CD4-positive, CD25-positive, alpha-beta regulatory T cell (primary cell): ENCODE measurements around the gene NR1H4. TPM values are rescaled to one million over a fixed set of nuclear protein-coding genes. Genes with fewer than 3 reads are reported as not detected.

ENCODE experiments used
- ATAC-seq, 2 donors: fragments of 150-1000 bp; cut with Tn5 transposase; one replicate each; pipeline ENCODE4 v1.10.0; 2021; ENCODE audit warnings: low read depth in 2 of 2, moderate number of reproducible peaks in 2 of 2, moderate library complexity in 1 of 2
- DNase-seq, 3 donors: peaks; one replicate each; pipeline versions ENCODE4 v3.0.0 to v3.0.0-alpha.2; 2012 to 2022; ENCODE audit warnings: mixed read lengths in 1 of 3
- H3K27ac ChIP-seq: one replicate; pipeline ENCODE4 v1.7.0; 2013; ENCODE audit warnings: mild to moderate bottlenecking, low read length; ENCODE audit not compliant: insufficient read depth, poor library complexity, severe bottlenecking
- H3K27me3 ChIP-seq: one replicate; pipeline ENCODE4 v1.7.0; 2013; ENCODE audit warnings: low read length; ENCODE audit not compliant: control insufficient read depth, insufficient read depth
- H3K36me3 ChIP-seq: one replicate; pipeline ENCODE4 v1.7.0; 2013; ENCODE audit warnings: mild to moderate bottlenecking, low read length, moderate library complexity; ENCODE audit not compliant: control insufficient read depth, insufficient read depth
- H3K4me1 ChIP-seq: 2 replicates; pipeline ENCODE4 v1.7.0; 2013; ENCODE audit warnings: mild to moderate bottlenecking, low read length; ENCODE audit not compliant: insufficient read depth, control insufficient read depth, poor library complexity, severe bottlenecking
- H3K4me3 ChIP-seq: one replicate; pipeline ENCODE4 v1.7.0; 2013; ENCODE audit warnings: low read depth, mild to moderate bottlenecking, low read length, moderate library complexity
- H3K9me3 ChIP-seq, 2 experiments: 1 replicate in 1 of 2; 2 replicates in 1 of 2; pipeline ENCODE4 v1.7.0; 2013; ENCODE audit warnings: low read length in 2 of 2, mild to moderate bottlenecking in 1 of 2, moderate library complexity in 1 of 2; ENCODE audit not compliant: control insufficient read depth in 2 of 2
- H3K27ac Mint-ChIP-seq, 3 donors: one replicate each; pipeline ENCODE4 v1.8.0; 2020 to 2022; ENCODE audit warnings: mild to moderate bottlenecking in 3 of 3, mixed read lengths in 3 of 3, moderate library complexity in 2 of 3
- H3K27me3 Mint-ChIP-seq: one replicate; pipeline ENCODE4 v1.8.0; 2022; ENCODE audit warnings: mild to moderate bottlenecking, mixed read lengths
- H3K36me3 Mint-ChIP-seq: one replicate; pipeline ENCODE4 v1.8.0; 2020; ENCODE audit warnings: mixed read lengths
- H3K4me1 Mint-ChIP-seq, 4 donors: one replicate each; pipeline ENCODE4 v1.8.0; 2020 to 2022; ENCODE audit warnings: mixed read lengths in 4 of 4, mild to moderate bottlenecking in 1 of 4
- H3K4me3 Mint-ChIP-seq, 4 donors: one replicate each; pipeline ENCODE4 v1.8.0; 2020 to 2022; ENCODE audit warnings: mild to moderate bottlenecking in 4 of 4, mixed read lengths in 4 of 4, moderate library complexity in 3 of 4
- H3K9me3 Mint-ChIP-seq, 7 donors: one replicate each; pipeline ENCODE4 v1.8.0; 2020 to 2022; ENCODE audit warnings: mixed read lengths in 7 of 7, mild to moderate bottlenecking in 3 of 7, moderate library complexity in 2 of 7
- polyA plus RNA-seq, 4 donors: library from polyadenylated mRNA; unstranded; fragments of 300-500 nt; fragmentation: Illumina TruSeq; gene quantifications; one replicate each; pipeline ENCODE4 v1.2.3, GENCODE V29; 2021
- total RNA-seq: library from RNA; stranded (reverse); gene quantifications from one replicate; pipeline ENCODE4 v1.2.3, GENCODE V29; 2022

The NR1H4 gene
- total and polyA plus RNA-seq, 5 donors from 2014 or later, result not detected

- Histone ChIP-seq H3K27me3 (no peaks in the 10 kb centered on the region), H3K36me3 (no peaks in the 10 kb centered on the region), H3K4me3 (no peak overlapping the region), H3K4me1 (no peaks in the 10 kb centered on the region), H3K27ac (no peak overlapping the region), H3K9me3 (no peaks in the 10 kb centered on the region)
- no peaks in the 10 kb centered on the region for H3K27me3 Mint-ChIP-seq
- H3K4me1 Mint-ChIP-seq, result no peaks in the 10 kb centered on the region
- ATAC-seq (no peak), DNase-seq (no peak)
- H3K36me3 Mint-ChIP-seq, result no peaks in the 10 kb centered on the region
- H3K27ac Mint-ChIP-seq, result no peak overlapping the region
- no peak overlapping the region for H3K4me3 Mint-ChIP-seq
- peaks cover 0 to 3% (median 0%) of the 10 kb centered on the region in 7 donors for H3K9me3 Mint-ChIP-seq
Measured at GRCh38 chr12:100455896-100456295, 17.8 kb upstream of the NR1H4 start.

GRCh38 chr12:100458191-100458590, 15.5 kb upstream of the NR1H4 start:
- DNase-seq (no peak), ATAC-seq (no peak)
- Mint-ChIP-seq H3K4me1 (no peaks in the 10 kb centered on the region), H3K4me3 (no peak overlapping the region), H3K27ac (no peak overlapping the region), H3K36me3 (no peaks in the 10 kb centered on the region), H3K9me3 (peaks cover 0 to 3% (median 0%) of the 10 kb centered on the region in 7 donors), H3K27me3 (no peaks in the 10 kb centered on the region)
- H3K9me3 ChIP-seq, result no peaks in the 10 kb centered on the region
- no peaks in the 10 kb centered on the region for H3K27me3 ChIP-seq
- H3K36me3 ChIP-seq, result no peaks in the 10 kb centered on the region
- no peaks in the 10 kb centered on the region for H3K4me1 ChIP-seq
- H3K4me3 ChIP-seq, result no peak overlapping the region
- no peak overlapping the region for H3K27ac ChIP-seq

DNA sequence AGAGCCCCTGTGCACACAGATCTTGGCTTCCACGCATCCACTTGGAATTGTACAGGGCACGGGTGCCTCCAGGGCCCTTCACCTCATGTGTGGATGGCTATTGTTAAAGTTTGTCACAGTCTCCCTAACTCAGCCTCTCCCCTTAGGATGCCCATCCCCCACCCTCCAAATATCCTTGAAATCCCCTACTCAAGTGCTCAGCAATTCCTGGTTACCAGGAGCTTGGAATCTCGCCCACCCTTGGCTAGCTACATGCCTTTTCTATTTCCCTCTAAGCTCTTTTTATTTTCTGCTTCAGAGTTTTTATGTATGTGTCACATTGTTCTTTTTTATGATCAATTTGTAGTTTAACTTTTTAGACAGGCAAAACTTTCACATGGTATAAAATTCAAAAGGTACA, 13.0 kb upstream of the NR1H4 start:
- Mint-ChIP-seq H3K4me1 (no peaks in the 10 kb centered on the region), H3K27ac (no peak overlapping the region), H3K9me3 (peaks cover 0 to 3% (median 0%) of the 10 kb centered on the region in 7 donors), H3K36me3 (no peaks in the 10 kb centered on the region), H3K27me3 (no peaks in the 10 kb centered on the region), H3K4me3 (no peak overlapping the region)
- Histone ChIP-seq H3K4me1 (no peaks in the 10 kb centered on the region), H3K36me3 (no peaks in the 10 kb centered on the region), H3K9me3 (no peaks in the 10 kb centered on the region), H3K27me3 (no peaks in the 10 kb centered on the region), H3K4me3 (no peak overlapping the region), H3K27ac (no peak overlapping the region)
- ATAC-seq, result no peak
- no peak for DNase-seq

DNA sequence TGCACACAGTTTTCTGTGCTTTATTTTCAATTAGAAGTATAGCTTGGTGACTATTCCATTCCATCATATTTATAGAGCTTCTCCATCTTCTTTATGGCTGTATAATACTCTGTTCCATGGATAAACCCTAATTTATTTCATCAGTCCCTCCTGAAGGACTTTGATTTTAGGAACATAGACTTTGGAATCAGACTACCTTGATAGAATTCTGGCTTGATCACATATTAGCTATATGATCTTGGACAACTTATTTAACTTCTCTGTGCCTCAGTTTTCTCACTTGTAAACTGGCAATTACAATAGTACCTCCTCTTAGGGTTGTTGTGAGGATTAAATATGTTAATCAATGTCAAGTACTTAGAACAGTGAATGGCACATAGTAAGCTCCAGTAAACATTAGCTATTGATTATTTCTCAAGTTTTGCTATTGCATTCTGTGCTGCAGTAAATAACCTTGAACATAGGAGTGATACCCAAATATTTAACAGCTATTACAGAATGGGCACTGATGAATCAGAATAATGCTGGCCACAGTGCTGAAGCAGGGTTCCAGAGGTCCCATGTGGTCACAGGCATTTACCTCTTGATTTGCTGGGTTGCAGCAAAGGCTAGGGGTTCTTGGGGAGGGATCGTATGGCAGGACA, 12.2 kb upstream of the NR1H4 start:
- ATAC-seq (no peak), DNase-seq (no peak)
- Histone ChIP-seq H3K27me3 (no peaks in the 10 kb centered on the region), H3K27ac (no peak overlapping the region), H3K4me1 (no peaks in the 10 kb centered on the region), H3K36me3 (no peaks in the 10 kb centered on the region), H3K9me3 (no peaks in the 10 kb centered on the region), H3K4me3 (no peak overlapping the region)
- no peak overlapping the region for H3K4me3 Mint-ChIP-seq
- H3K36me3 Mint-ChIP-seq, result no peaks in the 10 kb centered on the region
- no peaks in the 10 kb centered on the region for H3K4me1 Mint-ChIP-seq
- H3K27me3 Mint-ChIP-seq, result no peaks in the 10 kb centered on the region
- no peak overlapping the region for H3K27ac Mint-ChIP-seq
- peaks cover 0 to 3% (median 0%) of the 10 kb centered on the region in 7 donors for H3K9me3 Mint-ChIP-seq

DNA sequence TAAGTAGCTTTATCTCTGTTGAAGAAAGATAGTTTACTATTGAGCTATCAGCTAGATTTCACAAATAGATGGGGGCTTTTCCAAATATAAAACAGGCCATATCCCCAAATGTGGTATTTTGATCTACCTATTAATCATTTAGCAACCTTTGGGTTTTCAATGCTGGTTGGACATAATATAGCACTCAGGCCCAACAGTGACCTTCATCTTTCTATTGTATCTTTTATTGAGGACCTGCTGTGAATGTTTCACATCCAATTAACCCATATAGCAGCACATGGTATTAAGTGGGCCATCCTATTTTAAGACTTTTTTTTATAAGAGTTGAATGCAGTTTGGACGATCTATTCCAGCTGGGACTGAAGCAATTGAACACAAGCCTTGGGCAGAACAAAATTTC, 10.0 kb upstream of the NR1H4 start:
- Histone ChIP-seq H3K9me3 (no peaks in the 10 kb centered on the region), H3K36me3 (no peaks in the 10 kb centered on the region), H3K27me3 (no peaks in the 10 kb centered on the region), H3K4me3 (no peak overlapping the region), H3K4me1 (no peaks in the 10 kb centered on the region), H3K27ac (no peak overlapping the region)
- H3K27me3 Mint-ChIP-seq, result no peaks in the 10 kb centered on the region
- H3K36me3 Mint-ChIP-seq, result no peaks in the 10 kb centered on the region
- no peak overlapping the region for H3K4me3 Mint-ChIP-seq
- H3K27ac Mint-ChIP-seq, result no peak overlapping the region
- peaks cover 0 to 3% (median 0%) of the 10 kb centered on the region in 7 donors for H3K9me3 Mint-ChIP-seq
- DNase-seq (no peak), ATAC-seq (no peak)
- H3K4me1 Mint-ChIP-seq, result no peaks in the 10 kb centered on the region

DNA sequence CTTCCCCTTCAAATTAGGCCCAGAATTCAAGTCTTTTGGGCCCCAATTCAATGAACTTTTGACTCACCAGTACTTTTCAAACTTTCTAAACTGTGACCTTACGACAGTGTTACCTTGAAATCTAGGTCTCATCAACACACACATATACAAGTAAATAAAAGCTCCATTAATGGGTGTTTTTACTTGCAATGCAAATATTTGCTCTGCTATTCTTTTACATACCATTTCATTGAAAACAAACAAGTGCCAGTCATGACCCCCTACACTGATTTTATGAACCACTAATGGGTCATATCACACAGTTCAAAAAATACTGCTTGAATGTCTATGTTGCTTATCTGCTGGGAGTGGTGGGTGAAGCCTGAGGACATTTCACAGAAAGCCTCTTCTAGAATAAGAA, 9.1 kb upstream of the NR1H4 start:
- Histone ChIP-seq H3K4me3 (no peak overlapping the region), H3K9me3 (no peaks in the 10 kb centered on the region), H3K36me3 (no peaks in the 10 kb centered on the region), H3K27me3 (no peaks in the 10 kb centered on the region), H3K4me1 (no peaks in the 10 kb centered on the region), H3K27ac (no peak overlapping the region)
- DNase-seq, result no peak
- Mint-ChIP-seq H3K36me3 (no peaks in the 10 kb centered on the region), H3K9me3 (peaks cover 0 to 3% (median 0%) of the 10 kb centered on the region in 7 donors), H3K4me1 (no peaks in the 10 kb centered on the region), H3K27ac (no peak overlapping the region), H3K27me3 (no peaks in the 10 kb centered on the region), H3K4me3 (no peak overlapping the region)
- ATAC-seq, result no peak

DNA sequence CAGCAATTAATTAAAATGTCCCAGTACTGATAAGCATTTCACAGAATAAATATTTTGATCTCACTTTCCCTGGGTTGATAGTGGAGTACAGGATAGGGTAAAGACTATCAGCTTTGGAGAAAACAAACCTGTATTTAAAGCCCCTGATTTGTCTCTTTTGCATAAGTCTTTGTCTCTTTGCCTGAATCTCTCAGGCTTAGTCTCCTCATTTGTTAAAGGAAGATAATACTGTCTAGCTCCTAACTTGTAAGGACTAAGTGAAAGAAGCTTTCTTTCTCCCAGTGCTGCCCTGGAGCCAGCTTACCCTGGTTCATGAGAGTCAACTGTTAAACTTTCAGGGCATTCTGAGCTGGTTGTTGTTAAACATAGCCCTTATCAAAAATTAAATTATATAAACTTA, 5.5 kb upstream of the NR1H4 start:
- Mint-ChIP-seq H3K4me3 (no peak overlapping the region), H3K27me3 (no peaks in the 10 kb centered on the region), H3K27ac (no peak overlapping the region), H3K4me1 (no peaks in the 10 kb centered on the region), H3K9me3 (peaks cover 0 to 5% (median 0%) of the 10 kb centered on the region in 7 donors), H3K36me3 (no peaks in the 10 kb centered on the region)
- H3K4me1 ChIP-seq, result no peaks in the 10 kb centered on the region
- H3K27ac ChIP-seq, result no peak overlapping the region
- H3K4me3 ChIP-seq, result no peak overlapping the region
- H3K9me3 ChIP-seq, result no peaks in the 10 kb centered on the region
- H3K27me3 ChIP-seq, result peaks cover under 1% of the 10 kb centered on the region
- DNase-seq (no peak), ATAC-seq (no peak)
- H3K36me3 ChIP-seq, result no peaks in the 10 kb centered on the region

- no peak for DNase-seq
- H3K4me1 ChIP-seq, result no peaks in the 10 kb centered on the region
- no peaks in the 10 kb centered on the region for H3K36me3 ChIP-seq
- Mint-ChIP-seq H3K9me3 (peaks cover 0 to 5% (median 0%) of the 10 kb centered on the region in 7 donors), H3K36me3 (no peaks in the 10 kb centered on the region), H3K27ac (no peak overlapping the region), H3K27me3 (no peaks in the 10 kb centered on the region), H3K4me3 (no peak overlapping the region), H3K4me1 (no peaks in the 10 kb centered on the region)
- no peak for ATAC-seq
- no peaks in the 10 kb centered on the region for H3K9me3 ChIP-seq
- H3K27ac ChIP-seq, result no peak overlapping the region
- H3K27me3 ChIP-seq, result peaks cover 2% of the 10 kb centered on the region
- H3K4me3 ChIP-seq, result no peak overlapping the region
Measured at GRCh38 chr12:100472325-100472724, 1.3 kb upstream of the NR1H4 start.
